DMS79 treated with DMSO at 0.1 percent for 48 hours (cell line): ENCODE data around the gene MID2.
"Not testable (repeated sequence)": the region's sequence is repeated elsewhere in the genome, so short reads cannot be mapped to it uniquely, and the experiment has no call there.

Source experiments
- DNase-seq: peaks from one replicate; lab custom pipeline; 2025; lab: John Stamatoyannopoulos, UW

The MID2 gene

GRCh38 chrX:107955337-107955736 is 129.7 kb downstream of the MID2 start:
- DNase-seq, result not testable (repeated sequence)

- DNase-seq, result no peak
Observed at GRCh38 chrX:107968623-107969022, 143.0 kb downstream of the MID2 start.

- DNase-seq, result no peak
Observed at GRCh38 chrX:107970073-107970472, 144.4 kb downstream of the MID2 start.

GRCh38 chrX:107971636-107972035 is 146.0 kb downstream of the MID2 start:
- DNase-seq, result no peak
